ENCODE results near the gene CYB5B. TPM values are rescaled to one million over a fixed set of nuclear protein-coding genes. Genes with fewer than 3 reads are reported as not detected.

Gene CYB5B
- polyA plus RNA-seq, 1 donor (not counting 4 experiments of a cell fraction or from before 2014, with no cell fraction given): 287 TPM

DNA sequence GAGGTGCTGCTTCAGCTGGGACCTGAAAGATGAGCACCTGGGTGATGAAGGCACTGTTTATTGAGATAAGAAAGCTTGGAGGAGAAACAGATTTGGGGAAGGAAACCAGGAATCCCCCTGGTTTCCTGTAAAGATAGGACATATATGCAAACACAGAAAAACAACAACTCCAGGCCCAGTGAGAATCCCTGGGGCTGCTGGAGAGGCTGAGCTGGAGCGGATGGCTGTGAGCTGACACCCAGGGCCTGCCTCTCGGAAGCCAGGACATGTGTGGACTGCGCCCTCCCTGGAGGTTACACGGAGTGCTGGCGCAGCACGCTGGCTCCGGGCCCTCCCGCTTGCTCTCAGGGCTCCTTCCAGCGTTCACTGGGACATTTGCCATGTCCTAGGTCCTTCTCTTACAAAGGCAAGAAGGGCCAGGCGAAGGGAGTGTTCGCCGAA, 57.5 kb downstream of the CYB5B start:
- Histone ChIP-seq H4K20me1 (ENCODE audit: control insufficient read depth, extremely low read depth, insufficient read depth, low read length) (no peaks in the 10 kb centered on the region), H3K9me1 (ENCODE audit: control insufficient read depth, extremely low read depth, insufficient read depth, low read length) (no peaks in the 10 kb centered on the region), H2AFZ (ENCODE audit: control insufficient read depth, low read length) (peak overlapping the region; percentile 77), H3K27ac (ENCODE audit: control insufficient read depth, insufficient read depth, low read length) (peak overlapping the region; percentile 72), H3K9me3 (ENCODE audit: control insufficient read depth, low read depth, low read length) (peaks cover 6% of the 10 kb centered on the region), H3K4me3 (ENCODE audit: control insufficient read depth in 2 of 3, extremely low read depth in 1 of 3, insufficient read depth in 2 of 3, low read depth in 1 of 3, low read length in 3 of 3) (no peak overlapping the region), H3K9ac (ENCODE audit: control insufficient read depth, extremely low read depth, insufficient read depth, low read length) (peak overlapping the region; percentile 42), H3K36me3 (ENCODE audit: control insufficient read depth in 2 of 2, extremely low read depth in 1 of 2, insufficient read depth in 2 of 2, low read length in 2 of 2) (no peaks in the 10 kb centered on the region), H3K4me2 (ENCODE audit: control insufficient read depth, extremely low read depth, insufficient read depth, low read depth, low read length) (peak overlapping the region; percentile 67), H3K4me1 (ENCODE audit: control insufficient read depth, extremely low read depth, insufficient read depth, low read length) (peaks cover 44% of the 10 kb centered on the region), H3K27me3 (ENCODE audit: control insufficient read depth, extremely low read depth, insufficient read depth, low read length) (no peaks in the 10 kb centered on the region), H3K79me2 (ENCODE audit: control insufficient read depth, insufficient read depth, low read length) (no peaks in the 10 kb centered on the region)
- TF ChIP-seq, protein P1, sequence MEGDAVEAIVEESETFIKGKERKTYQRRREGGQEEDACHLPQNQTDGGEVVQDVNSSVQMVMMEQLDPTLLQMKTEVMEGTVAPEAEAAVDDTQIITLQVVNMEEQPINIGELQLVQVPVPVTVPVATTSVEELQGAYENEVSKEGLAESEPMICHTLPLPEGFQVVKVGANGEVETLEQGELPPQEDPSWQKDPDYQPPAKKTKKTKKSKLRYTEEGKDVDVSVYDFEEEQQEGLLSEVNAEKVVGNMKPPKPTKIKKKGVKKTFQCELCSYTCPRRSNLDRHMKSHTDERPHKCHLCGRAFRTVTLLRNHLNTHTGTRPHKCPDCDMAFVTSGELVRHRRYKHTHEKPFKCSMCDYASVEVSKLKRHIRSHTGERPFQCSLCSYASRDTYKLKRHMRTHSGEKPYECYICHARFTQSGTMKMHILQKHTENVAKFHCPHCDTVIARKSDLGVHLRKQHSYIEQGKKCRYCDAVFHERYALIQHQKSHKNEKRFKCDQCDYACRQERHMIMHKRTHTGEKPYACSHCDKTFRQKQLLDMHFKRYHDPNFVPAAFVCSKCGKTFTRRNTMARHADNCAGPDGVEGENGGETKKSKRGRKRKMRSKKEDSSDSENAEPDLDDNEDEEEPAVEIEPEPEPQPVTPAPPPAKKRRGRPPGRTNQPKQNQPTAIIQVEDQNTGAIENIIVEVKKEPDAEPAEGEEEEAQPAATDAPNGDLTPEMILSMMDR (optimal IDR thresholded peaks at IDR 0.05 in 1 of 3, IDR thresholded peaks at IDR 0.05 in 1 of 3, conservative IDR thresholded peaks at IDR 0.05 in 1 of 3; ENCODE audit: extremely low read depth in 1 of 3, insufficient read depth in 2 of 3, low read length in 3 of 3): peak in 2 of 3 experiments; percentile 30 to 61
- TF ChIP-seq EZH2 (IDR thresholded peaks at IDR 0.05; ENCODE audit: low read length): no peak
- peak; percentile 81 for FAIRE-seq
- no peak for DNase-seq (ENCODE audit: low read depth, low spot score)
- dilution Hi-C loops (cut with MboI; ENCODE audit: extremely low pct_ligation_motif_present, low sequenced_read_pairs): no loop called here

DNA sequence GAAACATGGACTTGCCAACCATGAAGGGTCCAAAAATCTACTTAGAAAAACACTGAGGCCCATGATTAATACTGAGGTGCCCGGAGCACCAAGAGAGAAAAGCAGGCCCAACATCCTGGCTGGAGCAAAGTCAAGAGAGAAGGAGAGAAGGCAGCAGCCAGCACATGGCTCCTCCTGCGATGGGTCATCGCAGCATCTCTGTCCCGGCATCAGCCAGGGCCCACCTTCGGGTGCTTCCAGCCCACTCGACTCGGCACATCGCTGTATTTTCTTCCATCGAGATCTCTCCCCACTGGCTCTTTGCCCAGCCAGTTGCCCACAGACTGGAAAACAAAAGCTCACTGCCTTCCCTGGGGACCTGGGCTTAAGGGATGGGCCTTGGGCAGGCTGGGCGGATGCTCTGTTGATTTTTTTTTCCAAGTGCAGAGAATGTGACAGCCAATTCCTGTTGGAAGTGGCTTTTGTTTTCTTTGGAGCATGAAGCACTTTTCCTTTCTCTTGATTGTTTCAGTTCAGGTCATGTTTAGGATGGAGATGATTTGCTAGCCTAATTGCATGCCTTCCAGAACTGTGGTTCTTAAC, 58.1 kb downstream of the CYB5B start:
- dilution Hi-C loops (cut with MboI; ENCODE audit: extremely low pct_ligation_motif_present, low sequenced_read_pairs): no loop called here
- DNase-seq (ENCODE audit: low read depth, low spot score): no peak
- Histone ChIP-seq H3K27me3 (ENCODE audit: control insufficient read depth, extremely low read depth, insufficient read depth, low read length) (no peaks in the 10 kb centered on the region), H4K20me1 (ENCODE audit: control insufficient read depth, extremely low read depth, insufficient read depth, low read length) (no peaks in the 10 kb centered on the region), H3K9ac (ENCODE audit: control insufficient read depth, extremely low read depth, insufficient read depth, low read length) (peak overlapping the region; percentile 42), H2AFZ (ENCODE audit: control insufficient read depth, low read length) (peak overlapping the region; percentile 77), H3K4me1 (ENCODE audit: control insufficient read depth, extremely low read depth, insufficient read depth, low read length) (peaks cover 40% of the 10 kb centered on the region), H3K36me3 (ENCODE audit: control insufficient read depth in 2 of 2, extremely low read depth in 1 of 2, insufficient read depth in 2 of 2, low read length in 2 of 2) (no peaks in the 10 kb centered on the region), H3K9me3 (ENCODE audit: control insufficient read depth, low read depth, low read length) (peaks cover 6% of the 10 kb centered on the region), H3K9me1 (ENCODE audit: control insufficient read depth, extremely low read depth, insufficient read depth, low read length) (no peaks in the 10 kb centered on the region), H3K4me3 (ENCODE audit: control insufficient read depth in 2 of 3, extremely low read depth in 1 of 3, insufficient read depth in 2 of 3, low read depth in 1 of 3, low read length in 3 of 3) (no peak overlapping the region), H3K79me2 (ENCODE audit: control insufficient read depth, insufficient read depth, low read length) (no peaks in the 10 kb centered on the region), H3K4me2 (ENCODE audit: control insufficient read depth, extremely low read depth, insufficient read depth, low read depth, low read length) (peak overlapping the region; percentile 67), H3K27ac (ENCODE audit: control insufficient read depth, insufficient read depth, low read length) (peak overlapping the region; percentile 72)
- peak; percentile 9 for FAIRE-seq
- TF ChIP-seq, protein P1 (optimal IDR thresholded peaks at IDR 0.05 in 1 of 3, IDR thresholded peaks at IDR 0.05 in 1 of 3, conservative IDR thresholded peaks at IDR 0.05 in 1 of 3; ENCODE audit: extremely low read depth in 1 of 3, insufficient read depth in 2 of 3, low read length in 3 of 3): no peak
- TF ChIP-seq EZH2 (IDR thresholded peaks at IDR 0.05; ENCODE audit: low read length): no peak
